Embryonic facial prominence (tissue), 1 donor: ENCODE results near the gene IDH3A.

Experiments
- DNase-seq: peaks from one replicate; pipeline ENCODE4 v3.0.0-alpha.2; 2016; ENCODE audit errors: extremely low spot score

The IDH3A gene

DNA sequence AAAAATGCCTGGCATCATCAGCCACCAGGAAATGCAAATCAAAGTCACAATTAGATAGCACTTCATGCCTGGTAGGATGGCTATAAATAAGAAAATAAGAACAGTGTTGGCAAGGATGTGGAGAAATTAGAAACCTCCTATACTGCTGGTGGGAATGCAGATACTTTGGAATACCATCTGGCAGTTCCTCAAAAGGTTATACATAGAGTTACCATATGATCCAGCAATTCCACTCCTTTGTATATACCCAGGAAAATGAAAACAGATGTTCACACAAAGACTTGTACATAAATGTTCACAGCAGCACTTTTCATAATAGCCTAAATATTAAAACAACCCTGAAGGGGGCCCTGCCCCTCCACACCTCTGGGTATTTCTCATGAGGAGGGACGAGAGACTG lies 71.6 kb downstream of the IDH3A start:
- DNase-seq: no peak
